G401.6 (cell line): ENCODE results near the gene GSDME.

Experiments
- FAIRE-seq: peaks from 2 replicates; lab custom pipeline; 2012; peaks lifted over from hg19 to GRCh38; lab: Jason Lieb, UNC

Gene GSDME

GRCh38 chr7:24721481-24722001 is 35.7 kb downstream of the GSDME start:
- no peak for FAIRE-seq

DNA sequence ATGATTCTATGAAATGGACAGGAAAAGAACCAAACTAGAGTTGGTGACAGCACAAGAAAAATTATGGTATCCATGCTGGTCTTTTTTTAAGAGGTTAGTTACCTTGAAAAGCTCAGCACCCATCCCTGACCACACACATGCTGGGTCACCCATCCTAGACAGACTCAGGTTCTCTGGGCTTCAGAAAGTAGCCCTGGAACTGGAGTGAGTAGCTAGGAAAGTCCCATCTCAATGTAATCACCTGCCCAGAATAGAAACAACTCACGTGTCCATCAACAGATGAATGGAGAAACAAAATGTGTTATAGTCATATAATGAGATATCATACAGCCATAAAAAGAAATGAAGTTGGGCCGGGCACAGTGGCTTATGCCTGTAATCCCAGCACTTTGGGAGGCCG is 37.0 kb downstream of the GSDME start:
- FAIRE-seq = no peak

- FAIRE-seq = no peak
These were observed 38.2 kb downstream of the GSDME start for GRCh38 chr7:24718977-24719491.

DNA sequence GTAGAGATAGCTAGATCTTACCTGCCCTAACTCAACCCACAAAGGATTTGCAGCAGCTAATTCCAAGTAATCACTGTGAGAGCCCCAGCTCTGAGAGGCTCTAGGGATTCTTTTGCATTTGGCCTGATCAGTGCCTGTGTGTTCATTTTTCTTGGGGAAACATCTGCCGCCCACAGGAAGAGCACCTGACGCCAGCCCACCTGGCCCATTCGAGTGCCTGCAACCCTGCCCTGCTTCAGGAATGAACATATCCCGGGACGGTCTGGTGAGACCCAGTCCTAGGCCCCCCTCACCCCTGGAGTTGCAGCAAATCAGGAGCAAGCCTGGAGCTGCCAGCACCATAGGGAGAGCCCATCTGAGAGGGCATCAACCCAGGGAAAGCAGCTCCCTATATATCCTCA is 38.8 kb downstream of the GSDME start:
- FAIRE-seq = no peak

GRCh38 chr7:24717694-24718320 is 39.5 kb downstream of the GSDME start:
- FAIRE-seq = no peak

DNA sequence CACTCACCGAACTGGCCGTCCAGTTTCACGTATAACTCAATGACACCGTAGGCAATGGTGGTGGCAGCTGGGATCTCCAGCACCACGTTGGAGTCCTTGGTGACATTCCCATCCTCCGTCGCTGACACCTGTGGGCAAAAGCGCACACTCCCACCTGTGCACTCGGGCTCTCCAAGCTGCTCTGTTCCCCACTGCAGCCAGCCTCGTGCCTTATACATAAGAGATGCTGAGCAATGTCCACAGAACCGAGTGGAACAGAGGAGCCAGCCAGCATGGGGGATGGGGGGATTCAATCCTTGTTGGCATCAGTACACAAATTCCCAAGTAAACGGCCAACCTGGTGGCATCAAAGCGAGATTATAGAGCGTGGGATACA is 40.0 kb downstream of the GSDME start:
- FAIRE-seq = no peak

- no peak for FAIRE-seq
These were observed 40.6 kb downstream of the GSDME start for GRCh38 chr7:24716480-24717246.

- no peak for FAIRE-seq
These were observed 41.4 kb downstream of the GSDME start for GRCh38 chr7:24715661-24716479.

DNA sequence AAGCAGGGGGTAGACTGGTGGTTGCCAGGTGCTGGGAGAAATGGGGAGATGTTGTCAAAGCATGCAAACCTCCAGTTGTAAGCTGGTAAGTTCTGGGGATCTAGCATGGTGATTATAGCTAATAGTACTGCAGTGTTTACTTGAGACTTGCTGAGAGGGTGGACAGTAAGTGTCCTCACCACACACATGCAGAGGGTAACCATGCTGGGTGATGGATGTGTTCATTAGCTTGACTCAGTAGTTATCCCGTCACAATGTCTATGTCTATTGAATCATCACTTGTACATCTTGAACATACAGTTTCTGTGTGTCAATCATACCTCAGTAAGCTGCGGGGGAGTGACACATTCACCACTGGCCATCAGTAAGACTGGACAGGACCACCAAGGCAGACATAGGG is 42.1 kb downstream of the GSDME start:
- no peak for FAIRE-seq

DNA sequence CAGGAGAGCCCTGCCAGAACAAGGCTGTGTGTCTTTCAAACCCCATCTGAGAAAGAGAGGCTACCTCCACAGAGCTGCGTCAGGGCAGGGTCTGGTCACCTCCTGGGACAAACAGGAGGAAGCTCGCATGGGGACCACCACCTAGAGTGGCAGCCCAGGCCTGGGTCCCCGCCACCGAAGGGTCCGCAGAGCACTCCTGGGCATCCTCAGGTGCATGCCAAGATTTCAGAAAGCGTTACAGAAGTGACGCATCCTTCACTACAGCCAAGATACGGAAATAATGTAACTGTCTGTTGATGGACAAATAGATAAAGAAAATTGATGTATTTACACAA is 42.6 kb downstream of the GSDME start:
- FAIRE-seq = no peak

- no peak for FAIRE-seq
These were observed 43.2 kb downstream of the GSDME start for GRCh38 chr7:24713850-24714675.

GRCh38 chr7:24713039-24713793 is 44.0 kb downstream of the GSDME start:
- no peak for FAIRE-seq

DNA sequence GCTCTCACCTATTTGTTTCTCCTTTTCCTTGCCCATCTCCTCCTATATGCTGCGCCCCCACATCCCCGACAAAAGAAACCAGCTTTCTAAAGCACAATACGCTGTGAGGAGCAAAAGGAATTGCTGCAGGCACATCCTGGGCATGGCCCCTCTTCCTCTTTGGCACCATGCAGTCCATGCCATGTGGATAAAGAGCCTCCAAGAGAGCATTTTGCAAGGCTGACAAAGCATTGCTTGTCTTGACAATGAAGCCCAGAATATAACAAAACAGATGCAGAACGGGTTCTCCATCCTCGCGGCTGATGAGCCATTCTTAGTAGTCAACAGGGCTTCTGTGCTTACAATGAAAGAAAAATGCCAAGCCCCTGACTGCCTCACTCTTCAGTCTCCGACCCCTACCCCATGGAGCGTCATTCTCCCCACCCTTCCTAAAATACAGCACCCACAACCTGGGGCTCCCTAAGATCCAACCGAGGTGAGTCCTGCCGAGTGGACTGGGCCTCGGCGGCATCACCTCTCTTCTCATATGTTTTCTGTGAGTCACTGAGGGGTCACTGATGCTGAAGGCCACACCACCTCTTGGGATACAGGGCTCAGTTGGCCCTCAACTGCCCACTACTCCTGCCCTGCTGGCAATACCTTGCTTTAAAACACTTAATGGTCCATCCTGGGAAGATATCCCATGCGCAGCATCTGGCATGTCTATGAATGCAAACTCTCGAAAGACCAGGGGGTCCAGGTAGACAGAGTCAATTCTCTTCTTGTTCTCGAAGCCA is 47.5 kb downstream of the GSDME start:
- FAIRE-seq = no peak

GRCh38 chr7:24709051-24709450 is 48.2 kb downstream of the GSDME start:
- FAIRE-seq = no peak

GRCh38 chr7:24707988-24708615 is 49.2 kb downstream of the GSDME start:
- FAIRE-seq = no peak

- FAIRE-seq = no peak
These were observed 50.8 kb downstream of the GSDME start for GRCh38 chr7:24706211-24707170.

GRCh38 chr7:24705461-24705954 is 51.8 kb downstream of the GSDME start:
- FAIRE-seq = no peak

DNA sequence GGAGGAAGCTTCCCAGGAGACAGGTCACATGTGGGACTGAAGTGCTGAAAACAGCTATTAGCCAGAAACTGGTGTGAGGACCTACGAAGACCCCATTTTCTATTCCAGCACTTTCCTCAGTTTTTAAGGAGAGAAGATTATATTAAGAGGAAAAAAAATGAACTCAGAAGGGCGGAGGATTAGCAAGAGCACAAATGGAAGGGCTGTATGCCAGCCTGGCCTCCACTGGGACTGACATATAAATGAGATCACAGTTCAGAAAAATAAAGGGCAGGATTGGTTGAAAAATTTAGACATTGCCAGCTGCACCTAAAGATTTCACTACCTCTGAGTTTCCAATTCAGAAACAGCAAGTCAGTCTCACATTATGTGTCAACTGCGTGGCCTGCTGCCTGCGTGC is 53.0 kb downstream of the GSDME start:
- no peak for FAIRE-seq

- no peak for FAIRE-seq
These were observed 54.0 kb downstream of the GSDME start for GRCh38 chr7:24703296-24703695.
